Measurements from ENCODE around the gene RPL6.
"Not testable (repeated sequence)": the region's sequence is repeated elsewhere in the genome, so short reads cannot be mapped to it uniquely, and the experiment has no call there.

Gene RPL6

DNA sequence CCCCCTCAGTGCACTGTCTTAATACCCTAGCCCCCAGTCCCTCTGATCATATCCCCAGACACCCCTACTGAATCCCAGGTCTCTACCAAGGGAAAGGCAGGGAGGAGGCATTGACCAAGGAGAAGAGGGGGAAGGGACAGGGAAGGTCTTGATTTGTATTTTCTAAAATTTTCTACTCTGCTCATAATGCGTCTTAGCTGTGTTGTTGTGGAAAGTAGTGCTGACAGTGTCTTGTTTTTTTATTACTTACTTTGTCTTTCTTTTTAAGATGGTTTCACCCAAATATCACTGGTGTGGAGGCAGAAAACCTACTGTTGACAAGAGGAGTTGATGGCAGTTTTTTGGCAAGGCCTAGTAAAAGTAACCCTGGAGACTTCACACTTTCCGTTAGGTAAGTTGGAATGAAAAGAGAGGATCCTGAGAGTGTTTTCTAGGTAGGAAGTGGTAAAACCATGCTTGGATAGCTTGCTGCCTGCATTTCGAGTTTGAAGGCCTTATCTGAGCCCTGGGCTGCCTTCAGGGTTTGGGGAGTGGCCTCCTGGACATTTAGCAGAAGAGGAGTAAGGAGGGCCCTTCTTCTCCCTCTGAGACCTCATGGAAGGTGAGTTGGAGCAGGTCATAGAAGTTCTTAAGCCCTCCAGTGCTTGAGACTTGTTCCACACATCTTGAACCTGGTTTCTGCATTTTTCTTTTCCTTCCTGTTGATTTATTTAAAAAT lies 36.8 kb upstream of the RPL6 start:
- no peak overlapping the region for H3K4me3 ChIP-seq (ENCODE audit: low read length)
- DNase-seq (ENCODE audit: low read depth) = no peak
- TF ChIP-seq, protein P1, sequence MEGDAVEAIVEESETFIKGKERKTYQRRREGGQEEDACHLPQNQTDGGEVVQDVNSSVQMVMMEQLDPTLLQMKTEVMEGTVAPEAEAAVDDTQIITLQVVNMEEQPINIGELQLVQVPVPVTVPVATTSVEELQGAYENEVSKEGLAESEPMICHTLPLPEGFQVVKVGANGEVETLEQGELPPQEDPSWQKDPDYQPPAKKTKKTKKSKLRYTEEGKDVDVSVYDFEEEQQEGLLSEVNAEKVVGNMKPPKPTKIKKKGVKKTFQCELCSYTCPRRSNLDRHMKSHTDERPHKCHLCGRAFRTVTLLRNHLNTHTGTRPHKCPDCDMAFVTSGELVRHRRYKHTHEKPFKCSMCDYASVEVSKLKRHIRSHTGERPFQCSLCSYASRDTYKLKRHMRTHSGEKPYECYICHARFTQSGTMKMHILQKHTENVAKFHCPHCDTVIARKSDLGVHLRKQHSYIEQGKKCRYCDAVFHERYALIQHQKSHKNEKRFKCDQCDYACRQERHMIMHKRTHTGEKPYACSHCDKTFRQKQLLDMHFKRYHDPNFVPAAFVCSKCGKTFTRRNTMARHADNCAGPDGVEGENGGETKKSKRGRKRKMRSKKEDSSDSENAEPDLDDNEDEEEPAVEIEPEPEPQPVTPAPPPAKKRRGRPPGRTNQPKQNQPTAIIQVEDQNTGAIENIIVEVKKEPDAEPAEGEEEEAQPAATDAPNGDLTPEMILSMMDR (conservative IDR thresholded peaks at IDR 0.05; ENCODE audit: low read depth, low read length) = no peak

DNA sequence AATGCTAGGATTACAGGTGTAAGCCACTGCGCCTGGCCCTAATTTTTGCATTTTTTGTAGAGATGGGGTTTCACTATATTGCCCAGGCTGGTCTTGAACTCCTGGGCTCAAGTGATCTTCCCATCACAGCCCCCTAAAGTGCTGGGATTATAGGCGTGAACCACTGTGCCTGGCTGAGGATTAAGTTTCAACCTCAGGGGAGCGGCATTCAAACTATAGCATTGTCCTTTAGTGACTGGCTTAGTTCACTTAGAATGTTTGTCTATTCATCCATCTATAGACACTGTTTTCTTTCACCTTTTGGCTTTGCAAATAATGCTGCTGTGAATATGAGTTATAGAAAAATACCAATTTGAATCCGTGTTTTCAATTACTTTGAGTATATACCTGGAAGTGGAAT lies 34.5 kb upstream of the RPL6 start:
- no peak overlapping the region for H3K4me3 ChIP-seq (ENCODE audit: low read length)
- TF ChIP-seq, protein P1 (conservative IDR thresholded peaks at IDR 0.05; ENCODE audit: low read depth, low read length) = no peak
- DNase-seq (ENCODE audit: low read depth) = no peak

DNA sequence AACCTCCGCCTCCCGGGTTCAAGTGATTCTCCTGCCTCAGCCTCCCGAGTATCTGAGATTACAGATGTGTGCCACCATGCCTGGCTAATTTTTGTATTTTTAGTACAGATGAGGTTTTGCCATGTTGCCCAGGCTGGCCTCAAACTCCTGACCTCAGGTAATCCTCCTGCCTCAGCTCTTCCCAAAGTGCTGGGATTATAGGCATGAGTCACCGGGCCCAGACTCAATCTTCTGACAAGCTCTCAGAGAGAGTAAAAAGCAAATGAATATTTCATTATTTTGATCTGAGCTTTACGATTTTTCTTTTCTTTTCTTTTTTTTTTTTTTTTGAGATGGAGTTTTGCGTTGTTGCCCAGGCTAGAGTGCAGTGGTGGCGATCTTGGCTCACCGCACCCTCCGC lies 31.2 kb upstream of the RPL6 start:
- not testable (repeated sequence) for DNase-seq (ENCODE audit: low read depth); H3K4me3 ChIP-seq (ENCODE audit: low read length)

DNA sequence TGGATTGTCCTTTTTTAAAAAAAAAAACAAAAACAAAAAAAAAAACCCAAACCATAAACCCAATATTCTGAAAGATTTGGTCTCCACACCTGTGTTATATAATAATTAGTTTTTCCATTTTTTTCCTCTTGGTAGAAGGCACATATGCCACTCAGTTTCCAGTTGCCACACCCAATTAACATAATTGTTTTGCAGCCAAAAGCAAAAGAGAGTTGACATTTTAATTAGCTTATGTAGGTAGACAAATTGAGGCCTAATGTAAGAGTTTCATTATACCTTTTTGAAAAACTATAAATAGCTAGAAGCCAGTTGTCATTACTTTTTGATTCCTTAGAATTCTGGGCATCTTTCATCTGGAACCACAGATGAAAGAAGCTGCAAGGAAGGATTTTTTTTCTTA lies 30.4 kb upstream of the RPL6 start:
- TF ChIP-seq, protein P1 (conservative IDR thresholded peaks at IDR 0.05; ENCODE audit: low read depth, low read length) = no peak
- H3K4me3 ChIP-seq (ENCODE audit: low read length) = no peak overlapping the region
- DNase-seq (ENCODE audit: low read depth) = no peak

DNA sequence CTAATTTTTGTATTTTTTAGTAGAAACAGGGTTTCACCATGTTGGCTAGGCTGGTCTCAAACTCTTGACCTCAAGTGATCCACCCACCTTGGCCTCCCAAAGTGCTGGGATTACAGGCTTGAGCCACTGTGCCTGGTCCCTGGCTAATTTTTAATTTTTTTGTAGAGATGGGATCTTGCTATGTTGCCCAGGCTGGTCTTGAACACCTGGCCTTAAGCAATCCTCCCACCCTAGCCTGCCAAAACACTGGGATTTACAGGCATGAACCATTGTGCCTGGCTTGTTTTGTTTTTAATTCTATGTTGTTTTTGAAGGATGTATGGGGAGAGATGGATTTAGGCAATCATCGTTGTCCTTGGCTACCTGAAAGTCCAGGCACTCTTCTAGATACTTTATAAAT lies 29.2 kb upstream of the RPL6 start:
- not testable (repeated sequence) for H3K4me3 ChIP-seq (ENCODE audit: low read length); DNase-seq (ENCODE audit: low read depth)

DNA sequence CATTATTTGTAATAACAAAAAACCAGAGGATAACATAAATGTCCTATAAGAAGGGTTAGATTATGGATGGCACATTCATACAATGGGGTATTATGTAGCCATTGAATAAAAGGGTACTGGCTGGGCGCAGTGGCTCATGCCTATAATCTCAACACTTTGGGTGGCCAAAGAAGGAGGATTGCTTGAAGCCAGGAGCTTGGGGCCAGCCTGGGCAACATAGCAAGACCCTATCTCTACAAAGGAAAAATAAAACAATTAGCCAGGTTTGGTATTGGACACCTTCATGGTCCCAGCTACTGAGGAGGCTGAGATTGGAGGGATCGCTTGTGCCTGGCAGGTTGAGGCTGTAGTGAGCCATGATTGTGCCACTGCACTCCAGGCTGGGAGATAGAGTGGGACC lies 24.1 kb upstream of the RPL6 start:
- no peak for DNase-seq (ENCODE audit: low read depth)
- TF ChIP-seq, protein P1 (conservative IDR thresholded peaks at IDR 0.05; ENCODE audit: low read depth, low read length) = no peak
- no peak overlapping the region for H3K4me3 ChIP-seq (ENCODE audit: low read length)

DNA sequence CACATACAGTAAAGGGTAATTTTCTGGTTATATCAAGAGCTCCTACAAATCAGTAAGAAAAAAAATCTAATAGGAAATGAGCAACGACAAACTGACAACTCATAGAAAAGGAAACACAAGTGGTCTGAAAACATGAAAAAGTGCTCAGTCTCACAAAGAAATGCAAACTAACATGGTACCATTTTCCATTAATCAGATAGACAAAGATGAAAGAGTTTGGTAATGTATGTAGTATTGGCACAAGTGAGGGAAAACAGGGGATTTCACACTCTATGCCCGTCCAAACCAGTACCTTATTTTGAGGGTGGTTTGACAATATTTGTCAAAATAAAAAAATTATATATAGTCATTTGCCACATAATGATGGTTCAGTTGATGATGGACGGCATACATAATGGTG lies 22.6 kb upstream of the RPL6 start:
- DNase-seq (ENCODE audit: low read depth) = no peak
- TF ChIP-seq, protein P1 (conservative IDR thresholded peaks at IDR 0.05; ENCODE audit: low read depth, low read length) = no peak
- H3K4me3 ChIP-seq (ENCODE audit: low read length) = no peak overlapping the region

DNA sequence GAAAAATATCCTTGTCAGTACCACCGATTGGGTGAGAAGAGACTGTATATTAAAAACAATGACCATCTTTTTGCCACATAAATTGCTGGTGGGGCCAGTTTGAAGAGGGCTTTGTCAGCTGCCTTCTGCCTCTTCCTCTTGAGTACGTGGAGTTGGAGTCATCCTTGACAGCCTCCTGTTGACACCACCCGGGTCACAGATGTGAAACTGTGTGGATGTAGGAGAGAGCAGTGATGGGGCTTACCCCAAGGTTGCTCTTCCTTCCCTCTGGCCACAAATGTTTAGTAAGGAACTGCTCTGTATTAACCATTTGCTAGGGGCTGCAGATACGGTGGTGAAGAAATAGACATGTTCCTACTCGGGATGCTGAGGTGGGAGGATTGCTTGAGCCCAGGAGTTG lies 21.5 kb upstream of the RPL6 start:
- no peak for DNase-seq (ENCODE audit: low read depth)
- TF ChIP-seq, protein P1 (conservative IDR thresholded peaks at IDR 0.05; ENCODE audit: low read depth, low read length) = no peak

More for the DNA sequence above, 21.5 kb upstream of the RPL6 start:
- H3K4me3 ChIP-seq (ENCODE audit: low read length) = no peak overlapping the region

All from retinal pigment epithelial cell (primary cell).